Neural progenitor cell (in vitro differentiated cells): ENCODE results near the gene C20orf204. TPM values are rescaled to one million over a fixed set of nuclear protein-coding genes. Genes with fewer than 3 reads are reported as not detected.

Source experiments
- DNase-seq: peaks from one replicate; pipeline ENCODE4 v3.0.0-alpha.2; 2016; ENCODE audit warnings: low spot score
- H2AFZ ChIP-seq: fragments of 200-600 bp; sonication (generic); replicated peaks from 2 replicates; pipeline ENCODE4 v1.6.1; 2016; ENCODE audit warnings: antibody characterized with exemption
- H3F3A ChIP-seq: fragments of 200-600 bp; sonication (generic); 2 replicates; pipeline ENCODE4 v1.6.1; 2016; ENCODE audit warnings: antibody characterized with exemption, low read depth
- H3K27ac ChIP-seq: fragments of 200-600 bp; sonication (generic); 2 replicates; pipeline ENCODE4 v1.5.1; 2016; ENCODE audit warnings: mild to moderate bottlenecking
- H3K27me3 ChIP-seq: fragments of 200-600 bp; sonication (generic); 2 replicates; pipeline ENCODE4 v1.6.1; 2016; ENCODE audit warnings: mild to moderate bottlenecking, moderate library complexity
- H3K36me3 ChIP-seq: fragments of 200-600 bp; sonication (generic); 2 replicates; pipeline ENCODE4 v1.5.1; 2016
- H3K4me1 ChIP-seq: fragments of 200-600 bp; sonication (generic); 2 replicates; pipeline ENCODE4 v1.6.1; 2016; ENCODE audit warnings: mixed run types
- H3K4me2 ChIP-seq: fragments of 200-600 bp; sonication (generic); 2 replicates; pipeline ENCODE4 v1.6.1; 2016
- H3K4me3 ChIP-seq: fragments of 200-600 bp; sonication (generic); 2 replicates; pipeline ENCODE4 v1.5.1; 2016
- H3K79me2 ChIP-seq: fragments of 200-600 bp; sonication (generic); 2 replicates; pipeline ENCODE4 v1.6.1; 2016; ENCODE audit warnings: low read depth
- H3K9ac ChIP-seq: fragments of 200-600 bp; sonication (generic); 2 replicates; pipeline ENCODE4 v1.6.1; 2016
- H3K9me3 ChIP-seq: fragments of 200-600 bp; sonication (generic); 2 replicates; pipeline ENCODE4 v1.5.1; 2016; ENCODE audit warnings: low read depth
- H4K20me1 ChIP-seq: fragments of 200-600 bp; sonication (generic); 2 replicates; pipeline ENCODE4 v1.6.1; 2016; ENCODE audit warnings: low read depth
- H3K27ac Mint-ChIP-seq: 3 replicates; pipeline ENCODE4 v1.8.0; 2021; ENCODE audit warnings: mixed read lengths
- H3K27me3 Mint-ChIP-seq: 2 replicates; pipeline ENCODE4 v1.8.0; 2022; ENCODE audit warnings: low read depth, mild to moderate bottlenecking, inconsistent platforms, moderate library complexity, mixed read lengths; ENCODE audit not compliant: insufficient read depth
- H3K36me3 Mint-ChIP-seq: 3 replicates; pipeline ENCODE4 v1.8.0; 2021; ENCODE audit warnings: mixed read lengths
- H3K4me1 Mint-ChIP-seq: 3 replicates; pipeline ENCODE4 v1.8.0; 2021; ENCODE audit warnings: mixed read lengths
- H3K4me3 Mint-ChIP-seq: 3 replicates; pipeline ENCODE4 v1.8.0; 2021; ENCODE audit warnings: mild to moderate bottlenecking, moderate library complexity, mixed read lengths
- H3K9me3 Mint-ChIP-seq: 3 replicates; pipeline ENCODE4 v1.8.0; 2020; ENCODE audit warnings: mixed read lengths
- CTCF ChIP-seq: fragments of 200-600 bp; sonication (generic); IDR thresholded peaks from 2 replicates; pipeline ENCODE4 v1.5.1; 2017; ENCODE audit warnings: antibody characterized with exemption, mild to moderate bottlenecking
- EZH2 ChIP-seq: fragments of 200-600 bp; sonication (generic); IDR thresholded peaks from 2 replicates; pipeline ENCODE4 v1.6.1; 2017; ENCODE audit warnings: antibody characterized with exemption, mild to moderate bottlenecking, moderate library complexity
- EZH2phosphoT487 ChIP-seq: fragments of 200-600 bp; sonication (generic); IDR thresholded peaks from 2 replicates; pipeline ENCODE4 v1.6.1; 2017; ENCODE audit warnings: antibody characterized with exemption
- total RNA-seq: library from RNA; depleted of rRNA; stranded (reverse); fragments of >200 nt; gene quantifications from 2 replicates; pipeline ENCODE4 v1.2.3, GENCODE V29; 2015; ENCODE audit warnings: low replicate concordance

The C20orf204 gene
- total RNA-seq, 1 donor from 2014 or later, result 0.04 TPM

- H3K36me3 Mint-ChIP-seq, result peaks cover 19% of the 10 kb centered on the region
- H3K4me1 Mint-ChIP-seq, result no peaks in the 10 kb centered on the region
- peak overlapping the region; percentile 14 for H3K27ac Mint-ChIP-seq
Observed at GRCh38 chr20:64024141-64024990, 11.6 kb upstream of the C20orf204 start.

GRCh38 chr20:64025101-64025825 is 10.7 kb upstream of the C20orf204 start:
- H3K27me3 ChIP-seq, result no peaks in the 10 kb centered on the region
- Mint-ChIP-seq H3K4me3 (no peak overlapping the region), H3K4me1 (no peaks in the 10 kb centered on the region), H3K27ac (no peak overlapping the region), H3K27me3 (peaks cover 3% of the 10 kb centered on the region), H3K36me3 (peaks cover 16% of the 10 kb centered on the region), H3K9me3 (no peaks in the 10 kb centered on the region)
- no peaks in the 10 kb centered on the region for H3K4me1 ChIP-seq
- H3K36me3 ChIP-seq, result no peaks in the 10 kb centered on the region
- H3K9ac ChIP-seq, result no peak overlapping the region
- H3K4me3 ChIP-seq, result no peak overlapping the region
- no peak for TF ChIP-seq CTCF
- no peak for TF ChIP-seq EZH2
- TF ChIP-seq EZH2phosphoT487, result no peak
- H3K79me2 ChIP-seq, result no peaks in the 10 kb centered on the region
- DNase-seq, result no peak
- H2AFZ ChIP-seq, result no peak overlapping the region
- H3K27ac ChIP-seq, result no peak overlapping the region
- H3K4me2 ChIP-seq, result no peak overlapping the region
- no peaks in the 10 kb centered on the region for H3K9me3 ChIP-seq
- H4K20me1 ChIP-seq, result no peaks in the 10 kb centered on the region
- no peaks in the 10 kb centered on the region for H3F3A ChIP-seq

More at GRCh38 chr20:64024141-64024990, 11.6 kb upstream of the C20orf204 start:
- Histone ChIP-seq H4K20me1 (no peaks in the 10 kb centered on the region), H3K27me3 (no peaks in the 10 kb centered on the region), H3K79me2 (no peaks in the 10 kb centered on the region), H3K4me2 (no peak overlapping the region), H3K36me3 (no peaks in the 10 kb centered on the region), H3F3A (no peaks in the 10 kb centered on the region), H2AFZ (no peak overlapping the region), H3K27ac (no peak overlapping the region), H3K4me3 (no peak overlapping the region), H3K9ac (no peak overlapping the region), H3K9me3 (no peaks in the 10 kb centered on the region), H3K4me1 (no peaks in the 10 kb centered on the region)
- no peaks in the 10 kb centered on the region for H3K9me3 Mint-ChIP-seq
- TF ChIP-seq EZH2phosphoT487 (no peak), EZH2 (no peak), CTCF (no peak)
- DNase-seq, result no peak
- H3K4me3 Mint-ChIP-seq, result no peak overlapping the region
- H3K27me3 Mint-ChIP-seq, result peaks cover 3% of the 10 kb centered on the region

GRCh38 chr20:64025826-64026412 is 10.1 kb upstream of the C20orf204 start:
- H3K36me3 ChIP-seq, result no peaks in the 10 kb centered on the region
- H3K27me3 ChIP-seq, result no peaks in the 10 kb centered on the region
- Mint-ChIP-seq H3K4me3 (no peak overlapping the region), H3K27me3 (peaks cover 3% of the 10 kb centered on the region), H3K27ac (no peak overlapping the region), H3K36me3 (peaks cover 19% of the 10 kb centered on the region), H3K4me1 (no peaks in the 10 kb centered on the region), H3K9me3 (no peaks in the 10 kb centered on the region)
- no peaks in the 10 kb centered on the region for H3K4me1 ChIP-seq
- H3K79me2 ChIP-seq, result no peaks in the 10 kb centered on the region
- no peaks in the 10 kb centered on the region for H3K9me3 ChIP-seq
- H3F3A ChIP-seq, result no peaks in the 10 kb centered on the region
- H3K9ac ChIP-seq, result no peak overlapping the region
- no peak overlapping the region for H2AFZ ChIP-seq
- H3K4me3 ChIP-seq, result no peak overlapping the region
- no peak overlapping the region for H3K27ac ChIP-seq
- no peaks in the 10 kb centered on the region for H4K20me1 ChIP-seq
- no peak for DNase-seq
- H3K4me2 ChIP-seq, result no peak overlapping the region
- TF ChIP-seq EZH2 (no peak), CTCF (no peak)
